ENCODE results near the gene PTTG1.
"Not testable (repeated sequence)": the region's sequence is repeated elsewhere in the genome, so short reads cannot be mapped to it uniquely, and the experiment has no call there.

PTTG1 gene

DNA sequence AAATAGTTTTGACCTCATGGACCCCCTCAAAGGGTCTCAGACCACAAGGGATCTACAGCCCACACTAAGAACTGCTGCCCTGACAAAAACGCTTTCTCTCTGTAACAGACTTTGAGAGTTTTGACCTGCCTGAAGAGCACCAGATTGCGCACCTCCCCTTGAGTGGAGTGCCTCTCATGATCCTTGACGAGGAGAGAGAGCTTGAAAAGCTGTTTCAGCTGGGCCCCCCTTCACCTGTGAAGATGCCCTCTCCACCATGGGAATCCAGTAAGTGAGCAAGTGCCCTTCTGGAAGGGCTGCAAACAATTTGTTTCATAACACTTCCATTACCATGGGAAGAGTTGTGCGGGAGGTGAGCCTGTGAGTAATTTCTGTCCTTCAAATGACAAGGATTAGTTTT is 6.0 kb downstream of the PTTG1 start:
- no peak for DNase-seq

DNA sequence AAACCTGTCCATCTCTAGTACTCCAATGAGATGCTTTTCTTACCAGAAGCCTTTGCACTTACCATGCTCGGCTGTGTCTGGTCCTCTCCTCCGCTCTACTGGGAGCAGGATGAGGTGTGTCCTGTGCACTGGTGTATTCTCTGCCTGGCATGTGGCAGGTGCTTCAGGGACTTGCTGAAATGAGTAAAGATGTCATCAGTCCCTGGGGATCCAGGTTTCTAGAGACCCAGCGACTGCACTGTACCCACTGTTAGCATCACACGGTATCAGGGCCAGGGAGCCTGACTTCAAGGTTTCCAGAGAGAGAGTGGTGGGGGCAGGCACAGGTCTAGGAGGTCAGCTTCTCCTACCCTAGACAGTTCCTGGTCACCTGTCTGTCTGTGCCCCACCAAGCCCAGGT is 10.5 kb downstream of the PTTG1 start:
- no peak for DNase-seq

- DNase-seq: no peak
Observed at GRCh38 chr5:160432787-160433186, 11.1 kb downstream of the PTTG1 start.

- peak; percentile 23 for DNase-seq
Observed at GRCh38 chr5:160434022-160434531, 12.4 kb downstream of the PTTG1 start.

- no peak for DNase-seq
Observed at GRCh38 chr5:160435532-160435931, 13.9 kb downstream of the PTTG1 start.

GRCh38 chr5:160436017-160436416 is 14.4 kb downstream of the PTTG1 start:
- DNase-seq: no peak

GRCh38 chr5:160436661-160437060 is 15.0 kb downstream of the PTTG1 start:
- DNase-seq: not testable (repeated sequence)

DNA sequence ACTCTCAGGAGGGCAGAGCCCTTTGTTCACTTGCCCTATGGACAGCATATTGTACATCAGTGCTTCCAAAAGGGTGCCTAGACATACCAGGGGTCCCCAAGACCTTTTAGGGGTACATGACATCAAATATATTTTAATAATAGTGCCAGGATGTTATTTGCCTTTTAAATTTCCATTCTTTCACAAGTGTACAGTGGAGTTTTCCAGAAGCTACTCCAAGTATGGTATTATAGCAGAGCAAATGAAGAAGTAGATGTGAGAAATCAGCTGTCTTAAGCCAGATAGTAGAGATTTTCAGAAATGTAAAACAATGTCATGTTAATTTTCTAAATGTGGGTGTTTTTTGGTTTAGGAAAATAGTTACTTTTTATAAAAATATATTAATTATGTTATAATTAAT is 15.6 kb downstream of the PTTG1 start:
- no peak for DNase-seq

- DNase-seq: peak; percentile 50
Observed at GRCh38 chr5:160438316-160439204, 16.9 kb downstream of the PTTG1 start.

- DNase-seq: peak; percentile 68
Observed at GRCh38 chr5:160439205-160439600, 17.5 kb downstream of the PTTG1 start.

DNA sequence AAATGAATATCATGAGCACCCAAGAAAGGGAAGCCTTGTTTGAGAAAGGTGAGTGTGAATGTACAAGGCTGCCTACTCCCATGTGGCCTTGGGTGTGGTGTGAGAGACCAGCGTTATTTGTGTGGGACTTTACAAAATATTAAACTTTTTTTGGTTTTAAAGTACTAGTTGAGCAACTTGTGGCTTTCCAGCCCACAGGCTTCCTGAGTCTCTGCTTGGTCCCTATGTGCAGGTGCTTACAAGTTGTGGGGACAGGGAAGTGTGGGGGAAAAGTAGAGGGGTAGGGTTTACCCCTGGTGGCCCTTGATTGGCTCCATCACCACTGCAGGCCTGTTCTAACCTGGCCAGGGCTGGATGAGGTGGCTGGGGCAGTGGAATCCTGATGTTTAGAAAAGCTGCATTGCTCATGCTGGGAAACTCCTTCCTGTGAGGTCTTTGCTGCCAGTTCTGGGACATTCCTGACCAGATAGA is 19.7 kb downstream of the PTTG1 start:
- no peak for DNase-seq

DNA sequence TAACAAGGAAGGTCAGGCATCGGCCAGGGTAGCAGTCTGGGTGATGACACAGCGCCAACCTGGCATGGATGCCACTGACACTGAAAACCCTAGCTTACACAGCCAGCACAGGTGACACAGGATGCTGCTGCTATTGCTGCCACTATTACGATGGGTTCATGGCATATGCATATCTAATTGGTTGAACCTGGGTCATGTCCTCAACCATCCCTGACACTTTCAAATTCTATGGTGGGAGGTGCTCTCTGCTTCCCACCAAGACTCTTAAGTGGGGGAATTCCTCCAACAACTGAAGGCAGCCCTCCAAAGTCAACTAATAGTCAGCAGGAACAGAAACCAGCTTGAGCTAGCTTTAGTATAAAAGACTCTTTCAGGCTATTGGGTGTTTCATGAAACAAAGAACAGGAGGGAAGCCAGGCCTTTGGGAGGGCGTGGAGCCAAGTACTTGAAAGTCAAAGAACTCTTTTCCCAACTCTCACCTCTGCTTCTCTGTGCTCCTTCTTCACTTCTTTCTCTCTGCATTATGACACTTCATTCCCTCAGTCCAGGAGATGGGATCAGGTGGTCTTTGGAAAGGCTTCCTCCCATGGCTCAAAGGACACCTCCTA is 21.3 kb downstream of the PTTG1 start:
- no peak for DNase-seq

GRCh38 chr5:160444407-160444806 is 22.8 kb downstream of the PTTG1 start:
- DNase-seq: no peak

DNA sequence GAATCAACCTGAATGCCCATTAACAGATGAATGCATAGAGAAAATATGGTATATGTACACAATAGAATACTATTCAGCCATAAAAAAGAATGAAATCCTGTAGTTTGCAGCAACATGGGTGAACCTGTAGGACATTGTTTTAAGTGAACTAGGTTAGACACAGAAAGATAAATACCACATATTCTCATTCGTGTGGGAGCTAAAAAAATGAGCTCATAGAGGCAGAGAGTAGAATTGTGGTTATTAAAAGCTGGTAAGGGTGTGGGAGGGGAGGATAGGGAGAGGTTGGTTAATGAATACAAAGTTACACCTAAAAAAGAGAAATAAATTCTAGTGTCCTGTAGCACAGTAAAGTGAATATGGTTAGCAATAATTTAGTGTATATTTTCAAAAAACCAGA is 23.5 kb downstream of the PTTG1 start:
- DNase-seq: no peak

DNA sequence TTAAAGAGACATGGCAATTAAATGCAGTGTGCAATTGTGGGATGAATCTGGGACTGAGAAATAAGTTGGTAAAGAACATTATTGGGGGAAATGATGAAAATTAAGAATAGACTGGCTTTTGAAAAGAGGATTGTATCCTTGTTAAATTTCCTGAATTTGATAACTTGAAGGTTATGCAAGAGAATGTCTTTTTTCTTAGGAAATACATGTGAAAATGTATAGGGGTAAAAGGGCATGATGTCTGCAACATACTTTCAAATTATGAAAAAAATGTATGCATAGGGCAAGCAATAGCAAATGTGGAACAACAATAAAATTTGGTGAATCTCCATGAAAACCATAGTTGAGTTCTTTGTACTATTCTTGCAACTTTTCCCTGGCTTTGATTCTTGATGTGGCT is 24.1 kb downstream of the PTTG1 start:
- no peak for DNase-seq

DNA sequence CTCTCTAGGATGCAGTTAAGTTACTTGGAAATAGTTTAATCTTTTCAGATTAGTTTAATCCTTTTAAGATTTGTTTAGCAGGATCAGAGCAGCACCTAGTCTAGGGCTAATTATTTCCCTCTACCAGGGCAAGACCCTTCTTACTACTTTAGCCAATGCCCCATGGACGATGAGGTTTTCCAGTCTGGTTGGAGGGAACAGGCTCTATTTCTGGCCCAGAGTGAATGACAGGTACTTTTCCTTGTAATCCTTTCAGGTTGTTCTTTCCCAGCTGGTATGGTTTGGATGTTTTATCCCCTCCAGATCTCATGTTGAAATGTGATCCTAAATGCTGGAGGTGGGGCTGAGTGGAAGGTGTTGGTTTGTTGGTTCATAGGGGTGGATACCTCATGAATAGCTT is 27.2 kb downstream of the PTTG1 start:
- DNase-seq: no peak

DNA sequence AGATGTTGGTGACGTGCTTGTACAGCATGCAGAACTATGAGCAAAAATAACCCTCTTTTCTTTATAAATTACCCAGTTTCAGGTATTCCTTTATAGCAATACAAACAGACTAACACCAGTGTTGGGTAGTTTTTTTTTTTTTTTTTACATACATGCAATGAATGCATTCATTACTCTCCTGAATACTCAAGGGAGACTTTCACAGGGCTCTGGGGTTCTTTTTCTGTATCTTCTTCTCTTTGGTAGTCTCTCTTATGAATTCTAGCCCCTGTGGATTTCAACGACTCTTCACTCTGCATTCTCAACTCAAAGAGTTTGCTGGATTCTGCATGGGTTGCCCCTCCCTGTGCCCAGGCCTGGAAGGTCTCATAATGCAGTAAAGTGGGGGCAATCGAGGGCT is 27.8 kb downstream of the PTTG1 start:
- no peak for DNase-seq

DNA sequence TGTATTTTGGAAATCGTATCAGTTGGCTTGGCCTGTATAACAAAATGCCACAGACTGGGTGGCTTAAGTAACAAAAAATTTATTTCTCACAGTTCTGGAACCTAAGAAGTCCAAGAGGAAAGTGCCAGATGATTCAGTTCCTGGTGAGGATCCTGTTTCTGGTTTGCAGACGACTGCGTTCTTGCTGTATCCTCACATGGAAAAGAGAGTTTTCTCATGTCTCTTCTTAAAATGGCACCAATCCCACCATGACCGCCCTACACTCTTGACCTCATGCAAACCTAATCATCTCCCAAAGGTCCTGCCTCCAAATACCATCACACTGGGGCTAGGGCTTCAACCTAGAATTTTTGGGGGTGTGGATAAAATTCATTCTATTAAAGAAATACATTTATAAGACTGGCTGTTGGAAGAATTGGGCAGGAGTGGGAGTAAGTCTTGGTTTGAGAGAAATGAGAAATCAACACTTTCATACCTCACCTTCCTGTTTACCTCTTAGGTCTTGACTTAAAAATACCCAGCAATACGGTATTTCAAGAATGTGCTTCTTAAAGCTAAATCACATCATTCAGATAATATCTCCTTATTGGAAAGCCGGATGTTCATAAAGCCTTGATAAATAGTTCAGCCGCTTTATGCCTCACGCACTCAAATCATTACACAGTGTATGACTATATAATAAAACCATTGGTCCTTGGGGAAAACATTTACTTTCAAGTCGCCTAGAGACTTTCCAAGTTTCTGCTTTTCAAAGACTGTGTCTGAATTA is 28.7 kb downstream of the PTTG1 start:
- DNase-seq: no peak

GRCh38 chr5:160451281-160451680 is 29.6 kb downstream of the PTTG1 start:
- no peak for DNase-seq

DNA sequence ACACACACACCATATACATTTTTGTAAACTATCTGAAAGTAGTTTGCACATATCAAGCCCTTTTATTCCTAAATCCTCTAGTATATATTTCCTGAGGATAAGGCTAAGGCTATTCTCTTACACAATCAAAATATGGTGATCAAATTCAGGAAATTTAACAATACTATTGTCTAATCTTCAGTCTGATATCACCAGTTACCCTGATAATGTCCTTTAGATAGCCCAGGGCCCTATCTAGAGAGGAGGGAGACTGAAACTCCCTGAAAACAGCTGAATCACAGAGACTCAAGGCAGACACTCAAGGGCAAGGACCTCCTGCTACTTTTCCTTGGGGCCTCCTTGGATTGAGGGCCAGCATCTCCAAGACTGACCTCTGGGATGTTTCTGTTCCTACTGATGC is 30.4 kb downstream of the PTTG1 start:
- no peak for DNase-seq

DNA sequence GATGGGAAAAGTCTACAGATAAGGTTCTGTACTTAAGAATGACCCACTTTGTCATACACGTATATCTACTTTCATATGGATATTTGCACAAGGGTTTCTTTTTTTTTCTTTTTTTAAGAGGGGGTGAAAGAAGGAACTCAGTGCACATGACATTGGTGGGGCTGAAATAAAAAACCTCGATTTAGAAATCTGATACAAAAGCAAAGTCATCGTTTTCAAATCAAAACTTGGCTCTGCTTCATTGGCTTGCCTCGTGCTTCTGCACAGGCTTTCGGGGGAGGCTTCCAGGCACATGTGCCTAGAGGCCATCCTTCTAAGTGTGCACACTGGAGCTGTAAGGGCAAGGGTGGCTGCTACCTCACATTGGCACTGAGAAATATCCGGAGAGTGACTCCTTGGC is 31.1 kb downstream of the PTTG1 start:
- DNase-seq: no peak

DNA sequence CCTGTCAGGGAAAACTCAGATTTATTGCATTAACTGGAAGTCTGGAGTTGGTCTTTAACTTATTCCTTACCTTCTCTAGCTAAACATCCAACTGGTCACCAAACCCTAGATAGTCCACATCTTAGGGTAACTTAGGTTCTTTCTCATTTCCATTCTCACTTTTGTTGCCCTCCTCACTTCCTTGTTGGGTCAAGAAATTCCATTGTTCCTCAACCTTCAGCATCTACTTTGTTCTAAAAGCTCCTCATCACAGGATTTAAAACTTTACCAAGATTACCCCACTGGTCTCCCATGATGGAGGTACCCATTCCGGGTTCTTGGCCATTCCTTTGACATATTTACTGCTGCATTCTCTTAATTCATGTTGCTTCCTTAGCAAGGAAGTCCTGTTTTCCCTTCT is 32.1 kb downstream of the PTTG1 start:
- no peak for DNase-seq

- DNase-seq: no peak
Observed at GRCh38 chr5:160455600-160455999, 33.9 kb downstream of the PTTG1 start.
